Measurements from ENCODE around the gene DICER1. TPM values are rescaled to one million over a fixed set of nuclear protein-coding genes. Genes with fewer than 3 reads are reported as not detected.

DICER1 gene
- total and polyA plus RNA-seq, 9 of the 15 experiments (the other 6 are each of a cell fraction or from before 2014, with no cell fraction given) = 2.5 to 23.2 (median 12.4) TPM

- TF ChIP-seq PKNOX1 (IDR thresholded peaks at IDR 0.05) = no peak
- TF ChIP-seq POLR2AphosphoS2 (IDR thresholded peaks at IDR 0.05; ENCODE audit: low read length) = no peak
Measured at GRCh38 chr14:95047754-95048153, 109.6 kb downstream of the DICER1 start (continued).

DNA sequence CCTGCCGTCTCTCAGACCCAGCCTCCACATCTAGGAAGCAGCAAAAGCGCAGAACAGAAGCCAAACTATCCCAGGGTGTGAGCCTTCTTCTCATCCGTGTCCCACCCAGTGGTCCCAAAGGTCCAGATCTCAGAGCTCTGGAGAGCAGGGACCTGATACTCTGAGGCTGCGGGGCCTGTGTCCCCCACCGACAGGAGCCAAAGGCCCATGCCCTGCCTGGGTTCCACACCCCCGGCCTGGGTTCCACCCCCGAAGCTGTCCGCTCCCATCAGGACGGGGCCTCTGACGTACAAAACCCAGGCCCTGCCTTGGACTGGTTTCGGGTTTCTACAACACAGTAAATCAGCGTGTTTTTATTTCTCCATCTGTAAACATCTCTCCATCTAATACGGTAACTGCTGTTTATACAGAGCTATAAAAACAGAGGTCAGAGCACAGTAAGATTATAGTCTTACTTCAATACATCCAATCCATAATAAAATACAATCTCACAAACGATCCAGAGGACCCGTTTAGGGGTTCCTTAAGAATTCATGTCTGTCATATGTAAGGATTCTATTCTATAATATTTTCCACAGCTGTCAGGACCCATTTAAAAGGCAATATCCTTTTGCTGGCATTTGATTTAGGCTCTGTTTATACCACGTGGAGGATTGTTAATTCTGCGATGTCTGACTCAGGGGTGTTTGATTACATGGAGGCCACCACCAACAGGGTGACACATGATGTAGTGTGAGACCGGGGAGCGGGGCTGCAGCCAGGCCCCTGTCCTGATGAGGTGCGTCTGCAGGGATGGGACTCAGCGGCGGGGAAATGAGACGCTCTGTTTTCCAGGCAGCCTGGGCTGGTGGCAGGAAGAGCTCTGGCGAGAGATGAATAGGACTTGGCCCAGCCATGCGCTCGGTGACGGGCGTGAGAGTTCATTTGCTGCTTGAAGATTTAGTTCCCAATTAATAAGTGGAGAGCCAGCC, 110.3 kb downstream of the DICER1 start:
- H3K27me3 ChIP-seq (ENCODE audit: control insufficient read depth in 2 of 2, insufficient read depth in 2 of 2, low read length in 2 of 2) = peaks cover 3 to 31% of the 10 kb centered on the region in 2 experiments; a peak in 4 of 5 replicates
- FAIRE-seq (no peak), ATAC-seq (no peak), DNase-seq (ENCODE audit: extremely low read depth in 1 of 4, low spot score in 3 of 4) (no peak)
- H3K36me3 ChIP-seq (ENCODE audit: control insufficient read depth, insufficient read depth, low read length) = no peaks in the 10 kb centered on the region
- H4K20me1 ChIP-seq (replicated peaks; ENCODE audit: control insufficient read depth, insufficient read depth, low read length) = no peaks in the 10 kb centered on the region
- POLR2A ChIA-PET = no interaction called here
- intact Hi-C loops (cut with micrococcal nuclease) = no loop called here
- no peak overlapping the region for H2AFZ ChIP-seq (ENCODE audit: low read depth, low read length)
- CTCF ChIA-PET (ENCODE audit: low intra/inter-chr PET ratio) = no interaction called here
- no peak overlapping the region for H3K4me3 ChIP-seq
- no peaks in the 10 kb centered on the region for H3K9me3 ChIP-seq (replicated peaks; ENCODE audit: control insufficient read depth, insufficient read depth, low read depth, low read length)
- H3K79me2 ChIP-seq (ENCODE audit: control insufficient read depth, insufficient read depth, low read length) = no peaks in the 10 kb centered on the region
- no peak overlapping the region for H3K27ac ChIP-seq (ENCODE audit: extremely low read depth, low read depth, low read length)
- under 1% methylated on average over 21 of the region's 28 CpGs for WGBS (ENCODE audit: insufficient coverage, low coverage, missing lambda C conversion rate)
- H3K9ac ChIP-seq (ENCODE audit: insufficient read depth in 1 of 2, low read depth in 2 of 2, low read length in 2 of 2) = no peak overlapping the region
- in situ Hi-C loops (cut with MboI) = no loop called here
- no peak overlapping the region for H3K4me2 ChIP-seq (ENCODE audit: insufficient read depth, low read length)
- H3K4me1 ChIP-seq (replicated peaks in 1 of 2; ENCODE audit: control insufficient read depth in 2 of 2, insufficient read depth in 2 of 2, low read length in 2 of 2) = no peaks in the 10 kb centered on the region
- H3K9me1 ChIP-seq (ENCODE audit: control insufficient read depth, insufficient read depth, low read length) = no peaks in the 10 kb centered on the region
- BruUV-seq (replicated peaks) = no TSS peak
- TF ChIP-seq, protein P1, sequence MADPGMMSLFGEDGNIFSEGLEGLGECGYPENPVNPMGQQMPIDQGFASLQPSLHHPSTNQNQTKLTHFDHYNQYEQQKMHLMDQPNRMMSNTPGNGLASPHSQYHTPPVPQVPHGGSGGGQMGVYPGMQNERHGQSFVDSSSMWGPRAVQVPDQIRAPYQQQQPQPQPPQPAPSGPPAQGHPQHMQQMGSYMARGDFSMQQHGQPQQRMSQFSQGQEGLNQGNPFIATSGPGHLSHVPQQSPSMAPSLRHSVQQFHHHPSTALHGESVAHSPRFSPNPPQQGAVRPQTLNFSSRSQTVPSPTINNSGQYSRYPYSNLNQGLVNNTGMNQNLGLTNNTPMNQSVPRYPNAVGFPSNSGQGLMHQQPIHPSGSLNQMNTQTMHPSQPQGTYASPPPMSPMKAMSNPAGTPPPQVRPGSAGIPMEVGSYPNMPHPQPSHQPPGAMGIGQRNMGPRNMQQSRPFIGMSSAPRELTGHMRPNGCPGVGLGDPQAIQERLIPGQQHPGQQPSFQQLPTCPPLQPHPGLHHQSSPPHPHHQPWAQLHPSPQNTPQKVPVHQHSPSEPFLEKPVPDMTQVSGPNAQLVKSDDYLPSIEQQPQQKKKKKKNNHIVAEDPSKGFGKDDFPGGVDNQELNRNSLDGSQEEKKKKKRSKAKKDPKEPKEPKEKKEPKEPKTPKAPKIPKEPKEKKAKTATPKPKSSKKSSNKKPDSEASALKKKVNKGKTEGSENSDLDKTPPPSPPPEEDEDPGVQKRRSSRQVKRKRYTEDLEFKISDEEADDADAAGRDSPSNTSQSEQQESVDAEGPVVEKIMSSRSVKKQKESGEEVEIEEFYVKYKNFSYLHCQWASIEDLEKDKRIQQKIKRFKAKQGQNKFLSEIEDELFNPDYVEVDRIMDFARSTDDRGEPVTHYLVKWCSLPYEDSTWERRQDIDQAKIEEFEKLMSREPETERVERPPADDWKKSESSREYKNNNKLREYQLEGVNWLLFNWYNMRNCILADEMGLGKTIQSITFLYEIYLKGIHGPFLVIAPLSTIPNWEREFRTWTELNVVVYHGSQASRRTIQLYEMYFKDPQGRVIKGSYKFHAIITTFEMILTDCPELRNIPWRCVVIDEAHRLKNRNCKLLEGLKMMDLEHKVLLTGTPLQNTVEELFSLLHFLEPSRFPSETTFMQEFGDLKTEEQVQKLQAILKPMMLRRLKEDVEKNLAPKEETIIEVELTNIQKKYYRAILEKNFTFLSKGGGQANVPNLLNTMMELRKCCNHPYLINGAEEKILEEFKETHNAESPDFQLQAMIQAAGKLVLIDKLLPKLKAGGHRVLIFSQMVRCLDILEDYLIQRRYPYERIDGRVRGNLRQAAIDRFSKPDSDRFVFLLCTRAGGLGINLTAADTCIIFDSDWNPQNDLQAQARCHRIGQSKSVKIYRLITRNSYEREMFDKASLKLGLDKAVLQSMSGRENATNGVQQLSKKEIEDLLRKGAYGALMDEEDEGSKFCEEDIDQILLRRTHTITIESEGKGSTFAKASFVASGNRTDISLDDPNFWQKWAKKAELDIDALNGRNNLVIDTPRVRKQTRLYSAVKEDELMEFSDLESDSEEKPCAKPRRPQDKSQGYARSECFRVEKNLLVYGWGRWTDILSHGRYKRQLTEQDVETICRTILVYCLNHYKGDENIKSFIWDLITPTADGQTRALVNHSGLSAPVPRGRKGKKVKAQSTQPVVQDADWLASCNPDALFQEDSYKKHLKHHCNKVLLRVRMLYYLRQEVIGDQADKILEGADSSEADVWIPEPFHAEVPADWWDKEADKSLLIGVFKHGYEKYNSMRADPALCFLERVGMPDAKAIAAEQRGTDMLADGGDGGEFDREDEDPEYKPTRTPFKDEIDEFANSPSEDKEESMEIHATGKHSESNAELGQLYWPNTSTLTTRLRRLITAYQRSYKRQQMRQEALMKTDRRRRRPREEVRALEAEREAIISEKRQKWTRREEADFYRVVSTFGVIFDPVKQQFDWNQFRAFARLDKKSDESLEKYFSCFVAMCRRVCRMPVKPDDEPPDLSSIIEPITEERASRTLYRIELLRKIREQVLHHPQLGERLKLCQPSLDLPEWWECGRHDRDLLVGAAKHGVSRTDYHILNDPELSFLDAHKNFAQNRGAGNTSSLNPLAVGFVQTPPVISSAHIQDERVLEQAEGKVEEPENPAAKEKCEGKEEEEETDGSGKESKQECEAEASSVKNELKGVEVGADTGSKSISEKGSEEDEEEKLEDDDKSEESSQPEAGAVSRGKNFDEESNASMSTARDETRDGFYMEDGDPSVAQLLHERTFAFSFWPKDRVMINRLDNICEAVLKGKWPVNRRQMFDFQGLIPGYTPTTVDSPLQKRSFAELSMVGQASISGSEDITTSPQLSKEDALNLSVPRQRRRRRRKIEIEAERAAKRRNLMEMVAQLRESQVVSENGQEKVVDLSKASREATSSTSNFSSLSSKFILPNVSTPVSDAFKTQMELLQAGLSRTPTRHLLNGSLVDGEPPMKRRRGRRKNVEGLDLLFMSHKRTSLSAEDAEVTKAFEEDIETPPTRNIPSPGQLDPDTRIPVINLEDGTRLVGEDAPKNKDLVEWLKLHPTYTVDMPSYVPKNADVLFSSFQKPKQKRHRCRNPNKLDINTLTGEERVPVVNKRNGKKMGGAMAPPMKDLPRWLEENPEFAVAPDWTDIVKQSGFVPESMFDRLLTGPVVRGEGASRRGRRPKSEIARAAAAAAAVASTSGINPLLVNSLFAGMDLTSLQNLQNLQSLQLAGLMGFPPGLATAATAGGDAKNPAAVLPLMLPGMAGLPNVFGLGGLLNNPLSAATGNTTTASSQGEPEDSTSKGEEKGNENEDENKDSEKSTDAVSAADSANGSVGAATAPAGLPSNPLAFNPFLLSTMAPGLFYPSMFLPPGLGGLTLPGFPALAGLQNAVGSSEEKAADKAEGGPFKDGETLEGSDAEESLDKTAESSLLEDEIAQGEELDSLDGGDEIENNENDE (IDR thresholded peaks at IDR 0.05; ENCODE audit: low read depth, low read length) = no peak
- TF ChIP-seq, protein P2, sequence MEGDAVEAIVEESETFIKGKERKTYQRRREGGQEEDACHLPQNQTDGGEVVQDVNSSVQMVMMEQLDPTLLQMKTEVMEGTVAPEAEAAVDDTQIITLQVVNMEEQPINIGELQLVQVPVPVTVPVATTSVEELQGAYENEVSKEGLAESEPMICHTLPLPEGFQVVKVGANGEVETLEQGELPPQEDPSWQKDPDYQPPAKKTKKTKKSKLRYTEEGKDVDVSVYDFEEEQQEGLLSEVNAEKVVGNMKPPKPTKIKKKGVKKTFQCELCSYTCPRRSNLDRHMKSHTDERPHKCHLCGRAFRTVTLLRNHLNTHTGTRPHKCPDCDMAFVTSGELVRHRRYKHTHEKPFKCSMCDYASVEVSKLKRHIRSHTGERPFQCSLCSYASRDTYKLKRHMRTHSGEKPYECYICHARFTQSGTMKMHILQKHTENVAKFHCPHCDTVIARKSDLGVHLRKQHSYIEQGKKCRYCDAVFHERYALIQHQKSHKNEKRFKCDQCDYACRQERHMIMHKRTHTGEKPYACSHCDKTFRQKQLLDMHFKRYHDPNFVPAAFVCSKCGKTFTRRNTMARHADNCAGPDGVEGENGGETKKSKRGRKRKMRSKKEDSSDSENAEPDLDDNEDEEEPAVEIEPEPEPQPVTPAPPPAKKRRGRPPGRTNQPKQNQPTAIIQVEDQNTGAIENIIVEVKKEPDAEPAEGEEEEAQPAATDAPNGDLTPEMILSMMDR (IDR thresholded peaks at IDR 0.05 in 2 of 3, conservative IDR thresholded peaks at IDR 0.05 in 1 of 3; ENCODE audit: insufficient read depth in 2 of 3, low read depth in 1 of 3, low read length in 3 of 3) = no peak

Data from K562 (cell line).